Stimulated activated naive CD8-positive, alpha-beta T cell treated with anti-CD3 and anti-CD28 coated beads, Interleukin-15, amount 100 ng/mL, for 72 hours (primary cell): Measurements from ENCODE around the gene SAXO1.

Source experiments
- ATAC-seq: fragments of 150-1000 bp; cut with Tn5 transposase; 2 replicates; pipeline ENCODE4 v1.10.0; 2021; ENCODE audit warnings: mild to moderate bottlenecking, moderate library complexity
- DNase-seq, 2 donors: peaks; one replicate each; pipeline ENCODE4 v3.0.0; 2021 to 2022
- H3K27ac Mint-ChIP-seq, 2 donors: one replicate each; pipeline ENCODE4 v1.8.0; 2022; ENCODE audit warnings: mild to moderate bottlenecking in 2 of 2, mixed read lengths in 2 of 2, moderate library complexity in 2 of 2
- H3K27me3 Mint-ChIP-seq: one replicate; pipeline ENCODE4 v1.8.0; 2022; ENCODE audit warnings: mixed read lengths
- H3K4me1 Mint-ChIP-seq: one replicate; pipeline ENCODE4 v1.8.0; 2022; ENCODE audit warnings: mild to moderate bottlenecking, mixed read lengths
- H3K4me3 Mint-ChIP-seq, 2 donors: one replicate each; pipeline ENCODE4 v1.8.0; 2022; ENCODE audit warnings: mild to moderate bottlenecking in 2 of 2, mixed read lengths in 2 of 2, moderate library complexity in 1 of 2
- H3K9me3 Mint-ChIP-seq, 2 donors: one replicate each; pipeline ENCODE4 v1.8.0; 2022; ENCODE audit warnings: mixed read lengths in 2 of 2

SAXO1 gene

GRCh38 chr9:18982262-18982620, 50.8 kb downstream of the SAXO1 start:
- Mint-ChIP-seq H3K9me3 (peaks cover 6 to 13% of the 10 kb centered on the region in 2 donors), H3K27me3 (no peaks in the 10 kb centered on the region), H3K4me3 (no peak overlapping the region), H3K4me1 (no peaks in the 10 kb centered on the region), H3K27ac (no peak overlapping the region)
- ATAC-seq (no peak), DNase-seq (no peak)

DNA sequence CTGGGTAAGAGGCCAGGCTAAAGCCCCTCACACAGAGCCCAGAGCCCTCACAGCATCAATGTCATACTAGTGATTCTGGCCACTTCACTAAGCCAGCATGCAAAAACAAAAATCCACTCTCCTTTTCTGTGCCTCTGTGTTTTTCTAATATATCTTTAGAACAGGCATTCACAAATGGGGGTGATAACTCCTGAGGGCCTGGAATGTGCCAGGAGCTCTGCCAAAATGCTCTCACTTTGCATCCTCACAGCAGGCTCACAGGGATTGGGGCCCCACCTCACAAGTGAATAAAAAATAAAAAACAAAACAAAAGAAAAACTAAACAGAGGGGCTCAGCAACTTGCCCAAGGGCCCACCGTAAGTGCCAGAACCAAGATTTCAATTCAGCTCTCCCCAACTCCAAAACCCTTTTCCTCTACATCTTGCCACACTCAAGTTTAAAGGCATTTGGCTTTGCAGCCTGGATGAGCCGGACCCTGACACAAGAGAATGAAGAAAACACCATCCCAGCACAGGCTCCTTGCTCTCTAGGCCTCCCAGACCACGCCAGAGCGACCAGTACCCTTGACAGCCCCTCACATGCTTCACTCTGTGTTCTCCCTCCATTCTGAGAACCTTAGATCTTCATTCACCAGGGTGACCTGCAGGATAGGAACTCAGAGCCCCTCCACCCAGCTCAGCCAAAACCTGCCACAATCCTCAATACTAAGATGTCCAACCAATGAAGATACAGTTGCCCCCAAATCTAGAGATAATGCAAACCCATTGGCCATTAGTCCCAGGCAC, 51.3 kb downstream of the SAXO1 start:
- Mint-ChIP-seq H3K9me3 (peaks cover 6 to 13% of the 10 kb centered on the region in 2 donors), H3K4me3 (no peak overlapping the region), H3K27me3 (no peaks in the 10 kb centered on the region), H3K4me1 (peaks cover 5% of the 10 kb centered on the region), H3K27ac (peak overlapping the region in 1 of 2 donors; percentile 62)
- DNase-seq (no peak), ATAC-seq (no peak)

- Mint-ChIP-seq H3K9me3 (peaks cover 6 to 13% of the 10 kb centered on the region in 2 donors), H3K27ac (no peak overlapping the region), H3K4me1 (peaks cover 13% of the 10 kb centered on the region), H3K27me3 (no peaks in the 10 kb centered on the region), H3K4me3 (no peak overlapping the region)
- ATAC-seq (no peak), DNase-seq (no peak)
These were observed 52.8 kb downstream of the SAXO1 start for GRCh38 chr9:18980189-18980588.

DNA sequence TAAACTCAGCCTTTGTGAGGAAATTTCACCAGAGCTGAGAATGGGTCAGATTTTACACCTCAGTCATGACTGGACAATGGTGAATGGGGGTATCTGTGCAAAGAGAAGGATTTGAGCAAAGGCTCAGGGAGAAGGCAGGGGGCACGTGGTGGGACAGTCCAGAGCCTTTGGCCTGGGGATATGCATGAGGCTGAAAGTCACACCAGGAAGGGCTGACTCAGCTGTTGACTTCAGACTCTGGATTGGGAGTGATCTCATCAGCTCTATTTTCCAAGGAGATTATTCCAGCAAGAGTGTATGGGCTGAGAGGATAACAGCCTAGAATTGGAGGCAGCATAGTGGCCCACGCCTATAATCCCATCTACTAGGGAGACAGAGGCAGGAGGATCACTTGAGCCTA, 53.6 kb downstream of the SAXO1 start:
- H3K9me3 Mint-ChIP-seq: peaks cover 6 to 13% of the 10 kb centered on the region in 2 donors
- H3K4me3 Mint-ChIP-seq: no peak overlapping the region
- no peaks in the 10 kb centered on the region for H3K27me3 Mint-ChIP-seq
- H3K4me1 Mint-ChIP-seq: peaks cover 13% of the 10 kb centered on the region
- ATAC-seq (no peak), DNase-seq (no peak)
- no peak overlapping the region for H3K27ac Mint-ChIP-seq

DNA sequence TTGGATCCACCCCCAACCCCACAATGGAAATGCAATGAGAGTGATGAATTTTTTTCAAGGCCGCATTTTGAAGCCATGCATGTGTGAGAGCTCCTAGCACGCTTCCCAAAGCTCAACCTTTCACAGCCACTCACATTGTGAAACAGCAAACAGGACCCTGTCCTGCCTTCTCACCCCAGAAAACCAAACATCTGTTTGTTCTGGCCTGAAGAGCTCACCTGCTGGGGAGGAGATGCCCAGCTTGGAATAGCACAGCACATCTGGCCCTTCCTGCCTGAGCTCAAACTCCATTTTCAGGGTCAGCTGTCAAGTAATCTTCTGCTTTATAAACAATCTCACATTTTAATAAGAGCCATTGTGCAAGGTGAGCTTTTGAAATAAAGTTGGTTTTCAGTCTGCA, 54.8 kb downstream of the SAXO1 start:
- Mint-ChIP-seq H3K4me3 (no peak overlapping the region), H3K4me1 (peaks cover 13% of the 10 kb centered on the region), H3K9me3 (peaks cover 6 to 13% of the 10 kb centered on the region in 2 donors), H3K27ac (no peak overlapping the region), H3K27me3 (no peaks in the 10 kb centered on the region)
- ATAC-seq: no peak
- DNase-seq: no peak

GRCh38 chr9:18976709-18977531, 56.1 kb downstream of the SAXO1 start:
- DNase-seq: no peak
- H3K27me3 Mint-ChIP-seq: no peaks in the 10 kb centered on the region
- no peak overlapping the region for H3K4me3 Mint-ChIP-seq
- peaks cover 0 to 3% of the 10 kb centered on the region in 2 donors for H3K9me3 Mint-ChIP-seq
- H3K4me1 Mint-ChIP-seq: peaks cover 13% of the 10 kb centered on the region
- H3K27ac Mint-ChIP-seq: no peak overlapping the region
- ATAC-seq: peak; percentile 50

DNA sequence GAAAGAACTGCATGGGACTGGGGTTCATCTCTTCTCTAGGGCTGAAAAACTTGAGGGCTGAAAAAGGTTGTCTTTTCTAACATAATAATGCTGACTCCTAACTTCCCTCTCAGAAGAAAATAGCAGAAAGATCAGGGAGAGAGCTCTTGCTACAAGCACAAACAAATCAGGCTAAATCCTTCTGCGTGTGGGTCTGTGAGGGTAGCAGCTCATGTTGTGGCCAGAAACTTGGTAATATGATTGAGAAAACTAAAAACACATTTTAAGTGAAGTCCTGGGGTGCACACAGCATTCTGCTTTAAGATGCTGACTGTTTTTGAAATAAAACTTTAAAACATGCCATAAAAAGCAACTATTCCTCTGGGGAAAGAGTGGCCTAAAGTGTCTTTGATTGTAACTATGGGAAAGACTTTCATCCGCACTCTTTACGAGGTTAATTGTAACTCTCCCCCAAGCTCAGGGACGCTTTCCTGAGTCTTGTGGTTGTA, 56.7 kb downstream of the SAXO1 start:
- DNase-seq (no peak), ATAC-seq (no peak)
- Mint-ChIP-seq H3K27me3 (no peaks in the 10 kb centered on the region), H3K4me3 (no peak overlapping the region), H3K4me1 (peaks cover 13% of the 10 kb centered on the region), H3K27ac (peak overlapping the region in 1 of 2 donors; percentile 23), H3K9me3 (no peaks in the 10 kb centered on the region)

- Mint-ChIP-seq H3K27me3 (no peaks in the 10 kb centered on the region), H3K4me1 (peaks cover 13% of the 10 kb centered on the region), H3K4me3 (no peak overlapping the region), H3K27ac (no peak overlapping the region), H3K9me3 (peaks cover 0 to 8% of the 10 kb centered on the region in 2 donors)
- ATAC-seq (no peak), DNase-seq (no peak)
These were observed 59.7 kb downstream of the SAXO1 start for GRCh38 chr9:18973348-18973747.

DNA sequence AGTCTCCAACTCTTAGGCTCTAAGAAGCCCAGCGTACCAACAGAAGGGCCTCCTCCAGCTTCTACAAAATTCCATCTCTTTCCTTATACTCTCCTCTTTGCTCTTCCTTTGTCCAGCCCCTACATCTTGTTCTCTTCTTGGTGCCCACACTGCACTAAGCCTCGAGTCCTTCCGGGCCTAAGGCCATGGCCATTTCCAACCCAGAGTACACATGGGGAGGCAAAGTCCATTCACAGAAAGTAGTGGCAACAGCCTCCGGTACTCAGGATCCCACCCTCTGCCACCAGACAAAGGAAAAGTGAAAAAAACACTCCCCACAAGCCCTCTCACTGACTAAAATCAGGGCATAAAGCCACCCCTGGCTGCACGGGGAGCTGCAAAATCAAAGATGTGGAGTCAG, 60.3 kb downstream of the SAXO1 start:
- Mint-ChIP-seq H3K27ac (no peak overlapping the region), H3K9me3 (peaks cover 0 to 8% of the 10 kb centered on the region in 2 donors), H3K4me1 (peaks cover 13% of the 10 kb centered on the region), H3K4me3 (no peak overlapping the region), H3K27me3 (no peaks in the 10 kb centered on the region)
- DNase-seq (no peak), ATAC-seq (no peak)

DNA sequence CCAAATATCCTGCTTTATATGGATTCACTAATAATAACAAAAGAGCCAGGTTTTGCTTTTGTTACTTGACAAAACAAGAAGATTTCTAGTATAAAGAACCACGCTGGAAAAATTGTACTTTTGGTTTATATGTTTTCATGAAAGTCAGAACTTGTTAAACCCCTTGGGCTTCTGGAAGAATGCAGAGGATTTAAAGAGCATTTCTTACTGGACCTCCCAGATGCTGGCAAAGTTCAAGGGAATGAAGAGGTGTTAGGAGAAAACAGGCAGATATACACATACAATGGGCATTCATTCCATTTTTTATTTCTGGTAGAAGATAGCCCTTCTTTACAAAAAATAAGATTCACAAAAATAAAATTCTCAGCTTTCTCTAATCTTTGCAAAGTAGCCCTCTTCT, 61.1 kb downstream of the SAXO1 start:
- peaks cover 10% of the 10 kb centered on the region for H3K4me1 Mint-ChIP-seq
- ATAC-seq: no peak
- no peak overlapping the region for H3K4me3 Mint-ChIP-seq
- no peak for DNase-seq
- no peaks in the 10 kb centered on the region for H3K27me3 Mint-ChIP-seq
- H3K9me3 Mint-ChIP-seq: peaks cover 0 to 8% of the 10 kb centered on the region in 2 donors
- no peak overlapping the region for H3K27ac Mint-ChIP-seq

DNA sequence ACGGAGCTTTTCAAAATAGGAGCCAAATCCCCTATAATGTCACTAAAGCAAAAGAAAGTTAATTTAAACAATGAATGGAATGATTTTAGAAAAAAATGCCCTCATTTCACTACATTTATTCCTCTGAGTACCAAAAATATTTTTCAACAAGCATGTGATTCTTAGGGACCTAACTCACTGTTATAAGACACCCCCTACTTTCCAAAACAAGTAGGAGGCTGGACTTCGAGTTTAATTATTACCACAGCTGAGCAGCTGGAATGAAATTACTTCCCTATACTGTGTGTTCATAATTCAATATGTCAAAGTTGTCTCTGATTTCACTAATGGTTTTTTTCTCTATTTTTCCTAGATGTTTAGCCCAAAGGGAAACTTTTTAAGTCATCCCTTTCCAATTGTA, 61.6 kb downstream of the SAXO1 start:
- H3K9me3 Mint-ChIP-seq: peaks cover 1 to 11% of the 10 kb centered on the region in 2 donors
- H3K4me3 Mint-ChIP-seq: no peak overlapping the region
- no peak for ATAC-seq
- no peaks in the 10 kb centered on the region for H3K27me3 Mint-ChIP-seq
- H3K4me1 Mint-ChIP-seq: peaks cover 5% of the 10 kb centered on the region
- no peak for DNase-seq
- H3K27ac Mint-ChIP-seq: no peak overlapping the region

- Mint-ChIP-seq H3K9me3 (peaks cover 8 to 21% of the 10 kb centered on the region in 2 donors), H3K27me3 (no peaks in the 10 kb centered on the region), H3K4me1 (no peaks in the 10 kb centered on the region), H3K4me3 (no peak overlapping the region), H3K27ac (no peak overlapping the region)
- DNase-seq (no peak), ATAC-seq (no peak)
These were observed 62.6 kb downstream of the SAXO1 start for GRCh38 chr9:18970393-18970792.

GRCh38 chr9:18969128-18969527, 63.9 kb downstream of the SAXO1 start:
- Mint-ChIP-seq H3K9me3 (peaks cover 20 to 34% of the 10 kb centered on the region in 2 donors), H3K4me1 (no peaks in the 10 kb centered on the region), H3K4me3 (no peak overlapping the region), H3K27ac (no peak overlapping the region), H3K27me3 (no peaks in the 10 kb centered on the region)
- ATAC-seq (no peak), DNase-seq (no peak)

DNA sequence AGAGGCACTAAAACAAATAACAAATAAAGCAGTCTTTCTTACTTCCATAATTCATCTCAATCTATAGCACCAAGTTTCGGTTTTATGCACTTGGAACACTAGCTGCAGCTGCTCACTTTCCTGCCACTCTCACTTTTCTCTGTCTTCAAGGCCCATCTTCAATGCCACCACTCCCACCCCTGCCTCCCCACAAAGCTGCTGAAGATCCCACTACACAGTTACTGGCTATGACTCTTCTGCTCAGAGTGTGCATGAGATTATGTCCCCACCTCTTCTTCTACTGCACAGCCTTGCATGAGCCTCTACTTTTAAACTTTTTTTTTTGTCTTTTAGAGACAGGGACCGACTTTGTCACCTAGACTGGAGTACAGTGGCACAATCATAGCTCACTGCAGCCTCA, 77.4 kb downstream of the SAXO1 start:
- ATAC-seq (no peak), DNase-seq (no peak)
- Mint-ChIP-seq H3K27me3 (no peaks in the 10 kb centered on the region), H3K4me1 (no peaks in the 10 kb centered on the region), H3K4me3 (no peak overlapping the region), H3K9me3 (peaks cover 0 to 20% of the 10 kb centered on the region in 2 donors), H3K27ac (no peak overlapping the region)

DNA sequence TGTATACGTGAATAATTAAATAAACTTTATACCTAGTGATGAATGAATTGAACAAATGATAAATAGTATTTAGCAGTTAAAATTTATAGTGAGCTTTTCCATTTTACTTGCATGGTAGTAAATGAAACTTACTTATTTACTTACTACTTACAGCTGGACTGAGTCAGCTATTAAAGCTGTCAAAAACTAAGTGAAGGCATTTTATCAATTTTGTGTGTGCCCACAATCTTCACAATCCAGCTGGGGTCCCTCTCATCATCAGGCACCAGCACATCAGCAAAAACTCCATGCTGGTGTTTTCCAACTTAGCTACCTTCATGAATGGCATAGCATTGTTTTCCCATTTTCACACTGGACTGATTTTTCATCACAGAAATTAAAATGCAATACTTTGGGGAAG, 81.1 kb downstream of the SAXO1 start:
- Mint-ChIP-seq H3K4me1 (no peaks in the 10 kb centered on the region), H3K27me3 (no peaks in the 10 kb centered on the region), H3K27ac (no peak overlapping the region), H3K9me3 (no peaks in the 10 kb centered on the region), H3K4me3 (no peak overlapping the region)
- ATAC-seq (no peak), DNase-seq (no peak)

- Mint-ChIP-seq H3K9me3 (no peaks in the 10 kb centered on the region), H3K27me3 (no peaks in the 10 kb centered on the region), H3K4me1 (no peaks in the 10 kb centered on the region), H3K4me3 (no peak overlapping the region), H3K27ac (no peak overlapping the region)
- DNase-seq: no peak
- peak; percentile 69 for ATAC-seq
These were observed 85.1 kb downstream of the SAXO1 start for GRCh38 chr9:18947892-18948339.
